ENCODE results near the gene CEP95.

GRCh38 chr17:64544742-64545141 is 38.0 kb downstream of the CEP95 start:
- TF ChIP-seq POLR2AphosphoS5 (IDR thresholded peaks at IDR 0.05) (no peak), RAD21 (conservative IDR thresholded peaks at IDR 0.05) (no peak), CTCF (IDR thresholded peaks at IDR 0.05; ENCODE audit: poor library complexity, severe bottlenecking) (no peak), EZH2 (IDR thresholded peaks at IDR 0.05; ENCODE audit: borderline replicate concordance, insufficient read depth, low read length, poor library complexity, severe bottlenecking) (no peak), REST (IDR thresholded peaks at IDR 0.05; ENCODE audit: borderline replicate concordance) (no peak)

Measured in neural cell (in vitro differentiated cells).